TTC549 (cell line): Measurements from ENCODE around the gene GALNT18.

Experiments
- FAIRE-seq: peaks from 2 replicates; lab custom pipeline; 2012; peaks lifted over from hg19 to GRCh38; lab: Jason Lieb, UNC

The GALNT18 gene

GRCh38 chr11:11624204-11624603, 2.4 kb upstream of the GALNT18 start:
- no peak for FAIRE-seq

GRCh38 chr11:11622772-11623171, 967 bp upstream of the GALNT18 start:
- FAIRE-seq, result no peak

GRCh38 chr11:11622340-11622706, 518 bp upstream of the GALNT18 start:
- FAIRE-seq, result no peak

DNA sequence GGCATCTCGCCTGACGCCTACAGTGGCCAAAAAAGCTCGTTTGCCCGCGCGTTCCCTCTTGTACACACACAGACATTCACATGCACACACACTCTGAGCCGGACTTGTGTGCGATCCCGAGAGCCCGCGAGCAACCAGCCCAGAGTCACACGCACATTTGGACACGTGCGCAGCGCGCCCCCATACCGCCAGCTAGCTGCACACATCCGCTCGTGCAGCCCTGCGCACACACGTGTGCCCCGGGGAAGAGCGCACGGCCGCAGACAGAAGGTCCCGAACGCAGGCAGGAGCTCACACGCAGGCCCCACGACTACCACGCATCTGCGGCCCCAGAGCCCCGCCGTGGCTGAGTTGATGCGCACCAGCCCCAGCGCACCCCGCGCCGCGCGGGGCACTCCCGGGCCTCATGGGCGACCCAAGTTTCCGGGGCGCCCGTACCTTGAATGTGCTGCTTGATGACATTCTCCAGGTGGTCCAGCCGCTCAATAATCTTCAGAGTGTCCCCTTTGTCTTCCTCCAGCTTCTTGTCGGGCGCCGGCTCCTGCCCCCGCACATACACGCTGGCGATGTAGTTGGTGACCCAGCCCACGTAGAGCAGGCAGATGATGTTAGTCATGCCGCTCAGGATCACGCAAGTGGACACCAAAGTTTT, 758 bp downstream of the GALNT18 start:
- no peak for FAIRE-seq

GRCh38 chr11:11620173-11620920, 1.5 kb downstream of the GALNT18 start:
- FAIRE-seq, result no peak

- FAIRE-seq, result no peak
Measured at GRCh38 chr11:11618973-11619435, 2.8 kb downstream of the GALNT18 start.

- no peak for FAIRE-seq
Measured at GRCh38 chr11:11615086-11615485, 6.7 kb downstream of the GALNT18 start.

DNA sequence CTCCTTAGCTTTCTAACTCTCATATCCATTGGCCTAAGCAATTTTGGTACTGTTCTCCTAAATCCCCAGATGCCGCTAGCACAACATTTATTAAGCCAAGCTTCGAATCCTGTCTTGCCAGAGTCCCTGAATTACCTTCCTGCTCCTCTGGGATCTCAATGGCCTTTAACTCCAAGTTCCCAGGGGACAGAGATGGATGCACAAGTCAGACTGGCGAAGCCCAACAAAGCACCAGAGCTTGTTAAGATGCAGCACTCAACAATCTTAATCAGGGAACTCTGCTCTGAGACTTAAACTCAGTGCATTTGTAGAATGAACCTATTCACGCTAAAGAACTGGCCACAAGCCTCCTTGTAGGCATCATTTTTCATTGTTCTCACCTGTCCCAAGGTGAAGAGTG, 9.4 kb downstream of the GALNT18 start:
- no peak for FAIRE-seq

GRCh38 chr11:11611381-11611780, 10.4 kb downstream of the GALNT18 start:
- FAIRE-seq, result no peak

- no peak for FAIRE-seq
Measured at GRCh38 chr11:11608783-11609232, 13.0 kb downstream of the GALNT18 start.

- FAIRE-seq, result no peak
Measured at GRCh38 chr11:11607772-11608171, 14.0 kb downstream of the GALNT18 start.

GRCh38 chr11:11605821-11606450, 15.9 kb downstream of the GALNT18 start:
- FAIRE-seq, result no peak

GRCh38 chr11:11605181-11605580, 16.6 kb downstream of the GALNT18 start:
- no peak for FAIRE-seq

- no peak for FAIRE-seq
Measured at GRCh38 chr11:11604370-11604990, 17.3 kb downstream of the GALNT18 start.

GRCh38 chr11:11602011-11602410, 19.8 kb downstream of the GALNT18 start:
- FAIRE-seq, result no peak

DNA sequence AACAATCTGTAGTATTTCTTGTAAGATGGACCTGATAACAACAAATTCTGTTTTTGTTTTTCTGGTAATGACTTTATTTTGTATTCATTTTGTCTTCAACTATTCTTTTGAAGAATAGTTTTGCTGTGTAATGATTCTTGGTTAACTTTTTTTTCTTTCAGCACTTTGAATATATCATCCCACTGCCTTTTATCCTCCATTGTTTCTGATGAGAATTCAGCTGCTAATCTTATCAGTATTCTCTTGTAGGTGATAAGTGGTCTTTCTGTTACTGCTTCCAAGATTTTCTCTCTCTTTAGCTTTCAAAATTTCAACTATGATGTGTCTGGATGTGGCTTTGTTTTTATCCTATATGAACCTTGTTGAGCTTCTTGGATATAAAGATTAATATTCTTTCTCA, 21.5 kb downstream of the GALNT18 start:
- no peak for FAIRE-seq

GRCh38 chr11:11598243-11598642, 23.6 kb downstream of the GALNT18 start:
- FAIRE-seq, result no peak

DNA sequence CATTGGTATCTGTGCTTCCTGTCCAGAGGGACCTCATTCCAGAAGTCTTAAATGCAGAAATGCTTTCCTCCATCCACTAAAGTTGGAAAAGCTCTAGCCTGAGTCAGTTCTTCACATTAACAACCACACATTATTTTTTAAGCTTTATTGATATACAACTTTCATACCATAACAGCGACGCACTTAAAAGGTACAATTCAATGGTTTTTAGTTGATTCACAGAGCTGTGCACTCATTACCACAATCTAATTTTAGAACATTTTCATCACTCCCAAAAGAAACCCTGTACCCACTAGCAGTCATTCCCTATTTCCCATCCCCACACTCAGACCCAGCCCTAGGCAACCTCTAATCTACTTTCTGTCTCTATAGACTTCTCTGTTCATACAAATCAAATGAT, 27.6 kb downstream of the GALNT18 start:
- no peak for FAIRE-seq

DNA sequence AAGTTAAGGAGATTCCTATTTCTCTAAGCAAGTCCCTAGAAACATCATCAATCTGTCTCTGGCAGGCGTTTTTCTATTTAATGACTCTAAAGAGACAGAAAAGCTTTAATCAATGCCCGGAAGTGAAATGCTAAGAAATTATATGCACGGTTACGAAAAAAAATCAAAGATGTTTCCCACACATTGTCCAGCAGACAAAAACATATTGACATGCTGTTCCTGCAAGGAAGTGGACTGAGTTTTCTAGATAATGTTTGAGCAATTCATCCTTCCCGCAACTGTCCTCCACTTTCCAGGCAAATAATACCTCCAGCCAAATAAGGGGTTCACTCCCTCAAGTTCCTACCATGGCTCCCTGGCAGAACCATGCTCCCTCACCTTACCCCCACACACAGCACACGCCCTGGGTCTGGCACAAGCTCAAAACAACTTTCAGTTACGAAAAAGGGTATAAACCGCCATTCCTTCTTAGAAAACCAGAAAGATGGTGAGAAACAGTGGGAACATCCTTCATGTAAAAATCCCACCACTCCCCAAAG, 29.6 kb downstream of the GALNT18 start:
- FAIRE-seq, result no peak

- no peak for FAIRE-seq
Measured at GRCh38 chr11:11589437-11589836, 32.4 kb downstream of the GALNT18 start.

GRCh38 chr11:11588891-11589290, 32.9 kb downstream of the GALNT18 start:
- no peak for FAIRE-seq

DNA sequence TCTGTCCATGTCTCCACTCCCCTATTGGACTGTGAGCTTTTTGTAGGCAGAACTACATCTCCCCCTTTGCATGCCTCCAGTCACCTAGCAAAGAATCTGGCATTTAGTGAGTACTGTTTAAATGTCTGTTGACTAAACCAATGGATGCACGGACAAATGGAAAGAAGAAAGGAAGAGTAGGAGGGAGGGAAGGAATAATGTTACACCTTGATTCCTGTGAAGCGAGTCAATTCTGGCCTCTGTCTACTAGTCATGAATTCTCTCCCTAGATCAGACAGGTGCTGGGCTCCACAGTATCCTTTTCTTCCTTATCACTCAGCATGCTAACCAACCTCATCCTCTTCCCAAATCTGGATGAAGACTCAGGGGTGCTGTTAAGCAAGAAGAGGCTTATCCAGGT, 33.6 kb downstream of the GALNT18 start:
- no peak for FAIRE-seq

DNA sequence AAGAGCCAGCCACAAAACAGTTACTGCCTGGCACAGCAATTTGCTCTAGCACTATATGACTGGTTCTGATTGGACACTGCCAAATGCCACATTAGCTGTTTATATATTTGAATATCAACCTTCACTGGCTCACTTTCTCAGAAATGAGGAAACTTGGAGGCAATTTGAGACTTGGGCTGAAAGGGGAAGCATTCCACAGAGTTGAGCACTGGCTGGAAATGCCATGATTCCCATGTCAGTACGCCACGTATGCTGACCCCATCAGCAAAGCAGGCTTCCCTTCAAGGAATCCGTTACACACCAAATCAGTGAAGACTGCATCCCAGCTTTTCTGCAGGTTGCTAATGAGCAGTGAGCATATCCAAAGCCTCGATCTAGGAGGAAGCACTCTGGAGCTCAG, 34.7 kb downstream of the GALNT18 start:
- FAIRE-seq, result no peak
